Caco-2 (cell line): Measurements from ENCODE around the gene FHDC1. TPM values are rescaled to one million over a fixed set of nuclear protein-coding genes. Genes with fewer than 3 reads are reported as not detected.
"Not testable (repeated sequence)": the region's sequence is repeated elsewhere in the genome, so short reads cannot be mapped to it uniquely, and the experiment has no call there.

Experiments
- BruUV-seq: library from RNA; stranded (reverse); fragments of 400-500 nt; replicated peaks from 2 replicates; lab custom pipeline; 2021; lab: Mats Ljungman, UMichigan
- CTCF ChIA-PET: fragments of 300-600 bp; sonication (Branson Sonifier 250); formaldehyde crosslinking; loops from one replicate; lab custom pipeline; 2022; ENCODE audit warnings: antibody characterized with exemption; lab: Charles Lee
- POLR2A ChIA-PET: fragments of 300-600 bp; sonication (Branson Sonifier 250); formaldehyde crosslinking; loops from one replicate; lab custom pipeline; 2022; ENCODE audit warnings: antibody characterized with exemption; lab: Charles Lee
- DNase-seq, 2 experiments: peaks; one replicate each; pipeline versions ENCODE4 v3.0.0 to v3.0.0-alpha.2; 2020 to 2022
- H3K27me3 ChIP-seq: replicated peaks from 2 replicates; pipeline ENCODE4 v1.6.0; 2011; ENCODE audit warnings: low read length; ENCODE audit not compliant: control insufficient read depth, insufficient read depth
- H3K36me3 ChIP-seq: 2 replicates; pipeline ENCODE4 v1.5.1; 2011; ENCODE audit warnings: low read length; ENCODE audit not compliant: control insufficient read depth, insufficient read depth
- H3K4me1 ChIP-seq: fragments of 250-450 bp; sonication (Bioruptor Pico); 2 replicates; pipeline ENCODE4 v1.5.1; 2020; ENCODE audit warnings: mild to moderate bottlenecking
- H3K4me3 ChIP-seq: 2 replicates; pipeline ENCODE4 v1.5.1; 2011; ENCODE audit warnings: low read depth, mild to moderate bottlenecking, control low read depth, low read length
- H3K9me3 ChIP-seq: fragments of 250-450 bp; sonication (Bioruptor Pico); 2 replicates; pipeline ENCODE4 v1.5.1; 2020; ENCODE audit warnings: mild to moderate bottlenecking, moderate library complexity
- H3K27ac Mint-ChIP-seq: one replicate; pipeline ENCODE4 v1.8.0; 2022; ENCODE audit warnings: mixed read lengths; ENCODE audit not compliant: unreplicated experiment
- H3K27me3 Mint-ChIP-seq: one replicate; pipeline ENCODE4 v1.8.0; 2022; ENCODE audit warnings: mixed read lengths; ENCODE audit not compliant: insufficient read depth, unreplicated experiment
- H3K36me3 Mint-ChIP-seq: one replicate; pipeline ENCODE4 v1.8.0; 2022; ENCODE audit warnings: mild to moderate bottlenecking, mixed read lengths; ENCODE audit not compliant: insufficient read depth, unreplicated experiment
- H3K4me1 Mint-ChIP-seq: one replicate; pipeline ENCODE4 v1.8.0; 2022; ENCODE audit warnings: low read depth, mixed read lengths; ENCODE audit not compliant: unreplicated experiment
- H3K4me3 Mint-ChIP-seq: one replicate; pipeline ENCODE4 v1.8.0; 2022; ENCODE audit warnings: mild to moderate bottlenecking, moderate library complexity, mixed read lengths; ENCODE audit not compliant: unreplicated experiment
- H3K9me3 Mint-ChIP-seq: one replicate; pipeline ENCODE4 v1.8.0; 2022; ENCODE audit warnings: mixed read lengths; ENCODE audit not compliant: unreplicated experiment
- CTCF ChIP-seq, 2 experiments: fragments of 200-600 bp in 1 of 2; IDR thresholded peaks; 1 replicate in 1 of 2; 2 replicates in 1 of 2; pipeline versions ENCODE4 v1.5.1 to v1.8.0; 2011 to 2022; ENCODE audit warnings: antibody characterized with exemption in 1 of 2, control low read depth in 1 of 2, inconsistent platforms in 1 of 2, low read depth in 1 of 2, low read length in 1 of 2, mild to moderate bottlenecking in 1 of 2, moderate library complexity in 1 of 2; ENCODE audit not compliant: insufficient read depth in 1 of 2, severe bottlenecking in 1 of 2, unreplicated experiment in 1 of 2
- intact Hi-C: fragments of 100-400 bp; cut with micrococcal nuclease; formaldehyde crosslinking; loops from one replicate; pipeline ENCODE4 v1.10.0; 2022; ENCODE audit not compliant: unreplicated experiment
- total RNA-seq: library from RNA; stranded (reverse); gene quantifications from 2 replicates; pipeline ENCODE4 v1.2.3, GENCODE V29; 2022

FHDC1 gene
- total RNA-seq, 1 experiment from 2014 or later: 1.4 TPM

GRCh38 chr4:152894673-152895072, 41.5 kb upstream of the FHDC1 start:
- no peak overlapping the region for H3K27ac Mint-ChIP-seq
- CTCF ChIA-PET: no interaction called here
- TF ChIP-seq CTCF (IDR thresholded peaks at IDR 0.05; ENCODE audit: insufficient read depth in 1 of 2, low read depth in 1 of 2, low read length in 1 of 2, severe bottlenecking in 1 of 2, unreplicated experiment in 1 of 2): no peak
- no peaks in the 10 kb centered on the region for H3K9me3 Mint-ChIP-seq
- Histone ChIP-seq H3K9me3 (no peaks in the 10 kb centered on the region), H3K4me1 (no peaks in the 10 kb centered on the region), H3K36me3 (no peaks in the 10 kb centered on the region; the same call in 1 of the 2 replicates), H3K4me3 (no peak overlapping the region), H3K27me3 (no peaks in the 10 kb centered on the region)
- no peaks in the 10 kb centered on the region for H3K27me3 Mint-ChIP-seq
- no peak for DNase-seq
- peaks cover 10% of the 10 kb centered on the region for H3K4me1 Mint-ChIP-seq
- POLR2A ChIA-PET: no interaction called here
- H3K36me3 Mint-ChIP-seq: peaks cover 10% of the 10 kb centered on the region
- BruUV-seq: no TSS peak
- intact Hi-C loops: no loop called here
- H3K4me3 Mint-ChIP-seq: no peak overlapping the region

- Histone ChIP-seq H3K27me3 (no peaks in the 10 kb centered on the region), H3K4me1 (no peaks in the 10 kb centered on the region), H3K36me3 (no peaks in the 10 kb centered on the region; the same call in 1 of the 2 replicates), H3K4me3 (no peak overlapping the region), H3K9me3 (no peaks in the 10 kb centered on the region)
- no TSS peak for BruUV-seq
- peaks cover 10% of the 10 kb centered on the region for H3K36me3 Mint-ChIP-seq
- ChIA-PET POLR2A (no interaction called here), CTCF (interaction anchor here (0.7 kb wide), 1 partner anchor 86 kb away, joined by 4 read pairs; no protein-coding TSS in a partner anchor)
- H3K27ac Mint-ChIP-seq: no peak overlapping the region
- no peak overlapping the region for H3K4me3 Mint-ChIP-seq
- H3K4me1 Mint-ChIP-seq: no peaks in the 10 kb centered on the region
- H3K9me3 Mint-ChIP-seq: no peaks in the 10 kb centered on the region
- H3K27me3 Mint-ChIP-seq: no peaks in the 10 kb centered on the region
- DNase-seq: no peak
- no peak for TF ChIP-seq CTCF (IDR thresholded peaks at IDR 0.05; ENCODE audit: insufficient read depth in 1 of 2, low read depth in 1 of 2, low read length in 1 of 2, severe bottlenecking in 1 of 2, unreplicated experiment in 1 of 2)
- intact Hi-C loops: no loop called here
Observed at GRCh38 chr4:152896811-152897210, 39.3 kb upstream of the FHDC1 start.

GRCh38 chr4:152898133-152898532, 38.0 kb upstream of the FHDC1 start:
- intact Hi-C loops, H3K9me3 ChIP-seq, H3K4me3 ChIP-seq, H3K36me3 ChIP-seq, DNase-seq, H3K9me3 Mint-ChIP-seq, H3K36me3 Mint-ChIP-seq, H3K27me3 ChIP-seq, H3K27ac Mint-ChIP-seq, CTCF ChIA-PET, BruUV-seq, H3K27me3 Mint-ChIP-seq, H3K4me1 Mint-ChIP-seq, H3K4me3 Mint-ChIP-seq, H3K4me1 ChIP-seq, POLR2A ChIA-PET: not testable (repeated sequence)

- Mint-ChIP-seq H3K27me3 (no peaks in the 10 kb centered on the region), H3K27ac (no peak overlapping the region), H3K9me3 (no peaks in the 10 kb centered on the region), H3K4me1 (no peaks in the 10 kb centered on the region), H3K36me3 (no peaks in the 10 kb centered on the region), H3K4me3 (no peak overlapping the region)
- CTCF ChIA-PET: no interaction called here
- POLR2A ChIA-PET: no interaction called here
- intact Hi-C loops: no loop called here
- no TSS peak for BruUV-seq
- Histone ChIP-seq H3K4me1 (no peaks in the 10 kb centered on the region), H3K36me3 (no peaks in the 10 kb centered on the region; the same call in 1 of the 2 replicates), H3K9me3 (no peaks in the 10 kb centered on the region), H3K4me3 (no peak overlapping the region), H3K27me3 (no peaks in the 10 kb centered on the region)
- DNase-seq: no peak
- TF ChIP-seq CTCF (IDR thresholded peaks at IDR 0.05; ENCODE audit: insufficient read depth in 1 of 2, low read depth in 1 of 2, low read length in 1 of 2, severe bottlenecking in 1 of 2, unreplicated experiment in 1 of 2): no peak
Observed at GRCh38 chr4:152898606-152899005, 37.5 kb upstream of the FHDC1 start.
